Heart left ventricle (tissue), 13 donors: ENCODE measurements around the gene GRM2.

Experiments used
- CTCF ChIP-seq, 12 donors: fragments of 200-600 bp; sonication (generic) in 4 of 12; IDR thresholded peaks; one replicate each; pipeline versions ENCODE4 v1.5.0 to v1.8.0; 2018 to 2022; ENCODE audit warnings: antibody characterized with exemption in 12 of 12, mild to moderate bottlenecking in 5 of 12
- POLR2A ChIP-seq, 2 donors: fragments of 450-650 bp; IDR thresholded peaks; one replicate each; pipeline ENCODE4 v1.6.1; 2017; ENCODE audit warnings: antibody characterized with exemption in 2 of 2, mild to moderate bottlenecking in 2 of 2, moderate library complexity in 2 of 2
- donor health status: ischemic (EF 13 %, LVEDD 7.1; RV severe dilation, severe dysfunction).
- donor health status: DM: no; HTN: yes; CAD: no.
- donor health status: DM: no; HTN: no; CAD: no.
- donor health status: ischemic (EF 25% LVEDD 6.9; RV normal size, moderate dysfunction).
- donor health status: ischemic (EF 25% LVEDD 5.7; RV mildly dilated, moderate dysfunction).
- donor health status: ischemic (EF 35%, LVEDD 5.7; RV mildly dilated, moderate dysfunction).
- donor health status: nonischemic (EF 11% LVEDD 7.7; RV severe dilation, severe dysfunction).
- donor health status: DM: yes; HTN: yes; CAD: no.
- donor health status: PGD.
- donor health status: ischemic (EF 29% LVEDD 5.4; RV normal size, mild dysfunction).
- donor health status: nonischemic (EF 23%, LVEDD 6.1; RV moderate dilation, normal function).

GRCh38 chr3:51691949-51692348 is 14.9 kb upstream of the GRM2 start:
- no peak for TF ChIP-seq CTCF (IDR thresholded peaks at IDR 0.05)
- no peak for TF ChIP-seq POLR2A (IDR thresholded peaks at IDR 0.05)
